Spleen (tissue), 11 donors: ENCODE results near the gene PRPF39. TPM values are rescaled to one million over a fixed set of nuclear protein-coding genes. Genes with fewer than 3 reads are reported as not detected.
"Not testable (repeated sequence)": the region's sequence is repeated elsewhere in the genome, so short reads cannot be mapped to it uniquely, and the experiment has no call there.

Source experiments
- DNase-seq: peaks from one replicate; pipeline ENCODE4 v3.0.0-alpha.2; 2020
- H3K27ac ChIP-seq, 8 donors: fragments of 200-600 bp; sonication (generic) in 7 of 8; 1 replicate in 4 of 8; 2 replicates in 4 of 8; pipeline versions ENCODE4 v1.5.0 to v1.8.0; 2016 to 2021; ENCODE audit warnings: inconsistent platforms in 4 of 8, mild to moderate bottlenecking in 4 of 8, moderate library complexity in 1 of 8
- H3K27me3 ChIP-seq, 7 donors: fragments of 200-600 bp; sonication (generic) in 6 of 7; replicated peaks in 1 of 7; 1 replicate in 4 of 7; 2 replicates in 3 of 7; pipeline versions ENCODE4 v1.5.0 to v1.8.0; 2016 to 2021; ENCODE audit warnings: inconsistent platforms in 3 of 7, mild to moderate bottlenecking in 1 of 7
- H3K36me3 ChIP-seq, 6 donors: fragments of 200-600 bp; sonication (generic) in 5 of 6; 1 replicate in 4 of 6; 2 replicates in 2 of 6; pipeline versions ENCODE4 v1.5.0 to v1.8.0; 2016 to 2021; ENCODE audit warnings: inconsistent platforms in 2 of 6
- H3K4me1 ChIP-seq, 6 donors: fragments of 200-600 bp; sonication (generic) in 5 of 6; 1 replicate in 3 of 6; 2 replicates in 3 of 6; pipeline versions ENCODE4 v1.5.0 to v1.8.0; 2016 to 2021; ENCODE audit warnings: inconsistent platforms in 3 of 6
- H3K4me3 ChIP-seq, 8 donors: fragments of 200-600 bp; sonication (generic) in 7 of 8; 1 replicate in 4 of 8; 2 replicates in 4 of 8; pipeline versions ENCODE4 v1.5.0 to v1.8.0; 2016 to 2021; ENCODE audit warnings: inconsistent platforms in 4 of 8, mild to moderate bottlenecking in 4 of 8, moderate library complexity in 2 of 8
- H3K9me3 ChIP-seq, 8 donors: fragments of 200-600 bp; sonication (generic) in 7 of 8; 1 replicate in 4 of 8; 2 replicates in 4 of 8; pipeline versions ENCODE4 v1.5.0 to v1.8.0; 2016 to 2021; ENCODE audit warnings: inconsistent platforms in 4 of 8
- CTCF ChIP-seq, 11 experiments: fragments of 200-600 bp in 7 of 11; fragments of 450-650 bp in 4 of 11; sonication (generic) in 4 of 11; IDR thresholded peaks in 8 of 11; conservative IDR thresholded peaks in 3 of 11; 1 replicate in 7 of 11; 2 replicates in 4 of 11; pipeline versions ENCODE4 v1.4.0 to v1.8.0; 2016 to 2021; ENCODE audit warnings: antibody characterized with exemption in 11 of 11, inconsistent platforms in 4 of 11, mild to moderate bottlenecking in 1 of 11
- POLR2A ChIP-seq, 3 donors: fragments of 450-650 bp; IDR thresholded peaks; one replicate each; pipeline ENCODE4 v1.5.1; 2017; ENCODE audit warnings: antibody characterized with exemption in 3 of 3, mild to moderate bottlenecking in 1 of 3
- POLR2AphosphoS5 ChIP-seq, 3 donors: sonication (generic); formaldehyde crosslinking; IDR thresholded peaks; one replicate each; pipeline ENCODE4 v1.5.1; 2017; ENCODE audit warnings: antibody characterized with exemption in 3 of 3
- WGBS, 5 donors: extraction: QIAGEN DNeasy Blood & Tissue Kit in 3 of 5; methylation state at CpG; one replicate each; pipeline versions ENCODE4 v1.1.5 to v1.1.7; 2013 to 2018; 5-methylcytosine and 5-hydroxymethylcytosine counted together
- intact Hi-C: fragments of 100-400 bp; cut with DNase I; formaldehyde crosslinking; loops from one replicate; pipeline ENCODE4 v1.15.0; 2023; ENCODE audit warnings: low total_unique reads
- polyA plus RNA-seq, 3 donors: library from polyadenylated mRNA; stranded (reverse); fragments of 200-250 nt; gene quantifications; one replicate each; pipeline ENCODE4 v1.2.1, GENCODE V29; 2013
- total RNA-seq, 7 donors: library from RNA; depleted of rRNA in 3 of 7; stranded (reverse); fragments of >200 nt in 3 of 7; fragmentation: NEBNext Ultra II Directional in 4 of 7; extraction: Animal tissue kit (Norgen Biotek cat#: 25700) in 4 of 7; gene quantifications; one replicate each; pipeline versions ENCODE4 v1.1.0 to v1.2.1, GENCODE V29; 2016 to 2021
- donor health status: healthy with polysubstance abuse.
- donor health status: DM: no; HTN: no; CAD: no; lungs with moderate emphysema.
- donor health status: DM: no; HTN: no; CAD: no.
- donor health status: Bipolar disorder and iron deficiency.
- donor health status: healthy.
- donor health status: DM: no; HTN: no; CAD: no.
- donor health status: DM: yes; HTN: yes; CAD: no.

PRPF39 gene
- total and polyA plus RNA-seq, 10 donors: 24.8 to 44.5 (median 37.1) TPM

- Histone ChIP-seq H3K27ac (peak overlapping the region; percentile 89 to 94 (median 92)), H3K4me1 (peaks cover 24 to 73% (median 47%) of the 10 kb centered on the region in 6 donors), H3K36me3 (no peaks in the 10 kb centered on the region), H3K4me3 (peak overlapping the region; percentile 51 to 98 (median 92)), H3K9me3 (no peaks in the 10 kb centered on the region), H3K27me3 (no peaks in the 10 kb centered on the region)
- 0 to 2% (median 1%) methylated on average over 7 of the region's 7 CpGs for WGBS, 5 donors
- intact Hi-C loops: no loop called here
- TF ChIP-seq POLR2A (IDR thresholded peaks at IDR 0.05) (no peak), CTCF (IDR thresholded peaks at IDR 0.05 in 8 of 11, conservative IDR thresholded peaks at IDR 0.05 in 3 of 11) (no peak), POLR2AphosphoS5 (IDR thresholded peaks at IDR 0.05) (no peak)
- no peak for DNase-seq
Measured at GRCh38 chr14:45135156-45135555, 51.2 kb downstream of the PRPF39 start.

GRCh38 chr14:45135659-45136395 is 51.9 kb downstream of the PRPF39 start, which contains the start of gene FANCM:
Gene FANCM (plus strand): TSS chr14:45135930. CDS start chr14:45136032, 102 bp downstream.
- H3K4me3 ChIP-seq: peak within 1 kb of the TSS; percentile 51 to 98 (median 92)
- TF ChIP-seq CTCF (IDR thresholded peaks at IDR 0.05 in 8 of 11, conservative IDR thresholded peaks at IDR 0.05 in 3 of 11) (peak in 5 of 11 experiments; percentile 21 to 51 (median 38)), POLR2AphosphoS5 (IDR thresholded peaks at IDR 0.05) (peak; percentile 62 to 81 (median 65)), POLR2A (IDR thresholded peaks at IDR 0.05) (no peak)
- no peaks in the 10 kb centered on the region for H3K9me3 ChIP-seq
- intact Hi-C loops: no loop called here
- H3K27me3 ChIP-seq: no peaks in the 10 kb centered on the region
- H3K36me3 ChIP-seq: no peaks in the 10 kb centered on the region
- WGBS, 5 donors: 0 to 1% (median 0%) methylated on average over 20 to 48 of the region's 48 CpGs
- H3K27ac ChIP-seq: peak within 1 kb of the TSS; percentile 89 to 94 (median 92)
- peaks cover 24 to 67% (median 43%) of the 10 kb centered on the region in 6 donors for H3K4me1 ChIP-seq
- peak; percentile 91 for DNase-seq

GRCh38 chr14:45136399-45136798 is 52.5 kb downstream of the PRPF39 start:
- H3K4me3 ChIP-seq: peak overlapping the region; percentile 51 to 98 (median 92)
- WGBS, 5 donors: 2 to 10% (median 4%) methylated on average over 3 to 7 of the region's 7 CpGs
- intact Hi-C loops: no loop called here
- peaks cover 24 to 62% (median 42%) of the 10 kb centered on the region in 6 donors for H3K4me1 ChIP-seq
- no peaks in the 10 kb centered on the region for H3K9me3 ChIP-seq
- peak overlapping the region in 4 of 8 donors; percentile 91 to 94 (median 93) for H3K27ac ChIP-seq
- TF ChIP-seq POLR2A (IDR thresholded peaks at IDR 0.05) (no peak), CTCF (IDR thresholded peaks at IDR 0.05 in 8 of 11, conservative IDR thresholded peaks at IDR 0.05 in 3 of 11) (no peak), POLR2AphosphoS5 (IDR thresholded peaks at IDR 0.05) (no peak)
- no peaks in the 10 kb centered on the region for H3K36me3 ChIP-seq
- no peak for DNase-seq
- H3K27me3 ChIP-seq: no peaks in the 10 kb centered on the region

- TF ChIP-seq POLR2AphosphoS5 (IDR thresholded peaks at IDR 0.05) (no peak), POLR2A (IDR thresholded peaks at IDR 0.05) (no peak), CTCF (IDR thresholded peaks at IDR 0.05 in 8 of 11, conservative IDR thresholded peaks at IDR 0.05 in 3 of 11) (no peak)
- 95 to 100% (median 98%) methylated on average over 6 of the region's 6 CpGs for WGBS, 5 donors
Measured at GRCh38 chr14:45140661-45141187, 56.8 kb downstream of the PRPF39 start.

GRCh38 chr14:45142083-45142482 is 58.2 kb downstream of the PRPF39 start:
- intact Hi-C loops, H3K27ac ChIP-seq, H3K27me3 ChIP-seq, DNase-seq, H3K4me3 ChIP-seq, H3K9me3 ChIP-seq: not testable (repeated sequence)
- Histone ChIP-seq H3K36me3 (peaks cover 0 to 12% (median 0%) of the 10 kb centered on the region in 6 donors), H3K4me1 (peaks cover 14 to 36% (median 16%) of the 10 kb centered on the region in 6 donors)
- 70 to 86% (median 75%) methylated on average over 8 of the region's 8 CpGs for WGBS, 5 donors

More at GRCh38 chr14:45140661-45141187, 56.8 kb downstream of the PRPF39 start:
- Histone ChIP-seq H3K4me1 (peaks cover 23 to 48% (median 28%) of the 10 kb centered on the region in 6 donors), H3K4me3 (no peak overlapping the region), H3K27ac (no peak overlapping the region), H3K36me3 (peaks cover 0 to 12% (median 0%) of the 10 kb centered on the region in 6 donors), H3K9me3 (no peaks in the 10 kb centered on the region), H3K27me3 (no peaks in the 10 kb centered on the region)
- DNase-seq: no peak
- intact Hi-C loops: no loop called here
